ENCODE measurements around the gene GXYLT2. TPM values are rescaled to one million over a fixed set of nuclear protein-coding genes. Genes with fewer than 3 reads are reported as not detected.

Gene GXYLT2
- total RNA-seq, 1 donor from 2014 or later, result 59.7 TPM

DNA sequence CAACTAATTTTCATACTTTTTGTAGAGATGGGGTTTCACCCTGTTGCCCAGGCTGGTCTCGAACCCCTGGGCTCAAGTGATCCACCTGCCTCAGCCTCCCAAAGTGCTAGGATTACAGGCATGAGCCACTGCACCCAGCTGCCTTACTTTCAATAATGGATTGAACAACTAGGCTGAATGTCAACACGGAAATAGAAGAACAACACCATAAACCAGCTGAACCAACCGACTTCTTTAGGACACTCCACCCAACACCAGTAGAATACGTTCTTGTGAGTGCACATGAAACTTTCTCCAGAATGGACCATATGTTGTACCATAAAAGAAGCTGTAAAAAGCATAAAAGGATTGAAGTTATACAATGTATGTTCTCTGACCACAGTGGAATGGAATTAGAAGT lies 42.9 kb downstream of the GXYLT2 start:
- DNase-seq (ENCODE audit: low read depth), result no peak

GRCh38 chr3:72932416-72932815 lies 44.6 kb downstream of the GXYLT2 start:
- DNase-seq (ENCODE audit: low read depth), result peak; percentile 11

- DNase-seq (ENCODE audit: low read depth), result peak; percentile 88
Measured at GRCh38 chr3:72938471-72939265, 50.8 kb downstream of the GXYLT2 start.

DNA sequence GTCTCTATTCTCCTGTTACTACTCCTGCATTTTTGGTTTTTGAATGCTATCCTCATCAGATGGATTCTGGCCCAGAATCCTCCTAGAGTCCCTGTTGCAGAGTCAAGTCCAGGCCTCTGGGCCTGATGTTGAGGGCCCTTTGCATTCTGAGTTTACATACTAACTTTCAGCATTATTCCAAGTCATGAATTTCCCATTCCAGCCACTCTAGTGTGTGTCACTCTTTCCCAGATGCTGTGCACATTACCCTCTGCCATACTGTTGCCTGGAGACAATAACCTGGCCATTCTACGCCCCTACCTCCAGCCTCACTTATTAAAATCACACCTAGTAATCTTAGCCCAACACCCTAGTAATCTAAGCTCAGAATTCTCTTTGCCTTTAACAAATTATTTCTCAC lies 53.4 kb downstream of the GXYLT2 start:
- no peak for DNase-seq (ENCODE audit: low read depth)

DNA sequence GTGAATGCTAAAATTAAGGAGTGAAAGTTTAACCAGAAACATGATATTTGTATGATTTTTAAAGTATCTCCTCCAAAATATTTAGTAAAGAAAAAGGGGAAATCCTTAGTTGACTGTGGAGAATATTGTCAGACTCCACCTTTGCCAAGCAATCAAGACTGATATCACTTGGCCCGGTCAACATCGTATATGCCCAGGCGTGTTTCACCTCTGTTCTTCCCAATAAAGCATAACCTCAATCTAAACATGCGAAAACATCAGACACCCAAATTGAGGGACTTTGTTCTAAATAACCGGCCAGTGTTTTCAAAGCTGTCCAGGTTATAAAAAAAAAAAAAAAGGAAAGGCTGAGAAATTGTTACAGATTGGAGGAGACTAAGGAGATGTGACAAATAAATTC lies 54.6 kb downstream of the GXYLT2 start:
- no peak for DNase-seq (ENCODE audit: low read depth)

- no peak for DNase-seq (ENCODE audit: low read depth)
Measured at GRCh38 chr3:72944696-72945095, 56.9 kb downstream of the GXYLT2 start.

DNA sequence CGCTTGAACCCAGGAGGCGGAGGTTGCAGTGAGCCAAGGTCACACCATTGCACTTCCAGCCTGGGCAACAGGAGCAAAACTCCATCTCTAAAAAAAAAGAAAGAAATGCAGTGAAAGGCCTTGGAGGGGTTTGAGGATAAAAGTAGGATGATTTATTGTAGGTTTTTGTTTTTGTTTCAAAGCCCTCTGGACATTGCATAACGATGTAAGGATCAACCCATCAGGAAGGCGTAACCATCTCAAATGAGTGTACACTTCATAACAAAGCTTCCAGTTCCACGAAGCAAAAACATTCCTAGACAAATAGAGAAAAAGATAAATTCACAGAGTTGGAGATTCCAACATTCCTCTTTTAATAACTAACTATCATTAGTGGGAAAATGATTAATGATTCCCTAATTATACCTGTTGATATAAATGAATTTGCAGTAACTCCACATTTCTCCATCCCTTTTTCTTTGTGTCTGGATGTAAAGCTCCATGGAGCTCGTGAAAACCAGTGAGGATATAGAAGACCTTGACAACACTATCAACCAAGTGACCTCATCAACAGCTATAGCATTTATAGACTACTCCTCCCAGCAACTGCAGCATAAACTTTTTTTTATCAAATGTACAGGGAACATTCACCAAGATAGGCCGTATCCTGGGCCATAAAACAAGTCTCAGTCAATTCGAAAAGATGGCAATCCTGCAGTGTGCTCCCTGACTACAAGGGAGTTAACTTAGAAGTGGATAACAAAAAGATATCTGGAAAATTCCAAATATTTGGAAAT lies 60.1 kb downstream of the GXYLT2 start:
- DNase-seq (ENCODE audit: low read depth), result no peak

DNA sequence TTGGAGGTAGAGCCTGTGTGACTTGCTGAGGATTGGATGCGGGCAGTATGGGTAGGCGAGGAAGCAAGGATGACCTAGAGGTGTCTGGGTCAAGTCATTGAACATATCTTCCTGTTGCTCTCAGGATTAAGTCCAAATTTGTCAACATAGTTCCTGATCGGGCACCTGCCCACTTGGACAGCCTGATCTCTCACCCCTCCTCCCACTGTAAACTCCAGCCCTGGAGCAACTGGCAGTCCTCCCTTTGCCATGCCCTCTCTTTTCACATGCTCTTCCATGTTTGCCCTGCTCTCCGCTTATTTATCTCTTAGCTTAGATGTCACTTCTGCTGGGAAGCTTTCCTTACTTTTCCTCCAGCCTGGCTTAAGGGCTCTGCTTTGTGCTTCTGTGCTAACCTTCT lies 61.2 kb downstream of the GXYLT2 start:
- DNase-seq (ENCODE audit: low read depth), result no peak

GRCh38 chr3:72950372-72950771 lies 62.5 kb downstream of the GXYLT2 start:
- no peak for DNase-seq (ENCODE audit: low read depth)

DNA sequence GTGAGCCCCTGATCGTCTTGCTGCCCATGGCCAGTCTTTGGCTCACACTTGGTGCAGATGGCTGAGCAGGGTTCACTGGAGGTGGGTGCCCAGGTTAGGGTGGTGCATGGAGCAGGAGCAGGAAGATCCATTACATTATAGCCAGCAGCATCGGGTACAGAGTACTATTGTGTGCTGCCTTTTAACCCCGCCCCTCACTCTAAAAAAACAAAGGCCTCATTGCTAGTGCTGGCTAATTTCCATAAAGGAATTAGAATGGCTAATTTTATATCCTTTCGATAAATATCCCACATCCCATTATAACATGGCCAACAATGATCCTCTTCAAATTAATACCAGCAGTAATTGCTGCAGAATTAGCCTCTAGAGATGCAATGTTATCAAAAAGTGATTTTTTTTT lies 63.0 kb downstream of the GXYLT2 start:
- no peak for DNase-seq (ENCODE audit: low read depth)

DNA sequence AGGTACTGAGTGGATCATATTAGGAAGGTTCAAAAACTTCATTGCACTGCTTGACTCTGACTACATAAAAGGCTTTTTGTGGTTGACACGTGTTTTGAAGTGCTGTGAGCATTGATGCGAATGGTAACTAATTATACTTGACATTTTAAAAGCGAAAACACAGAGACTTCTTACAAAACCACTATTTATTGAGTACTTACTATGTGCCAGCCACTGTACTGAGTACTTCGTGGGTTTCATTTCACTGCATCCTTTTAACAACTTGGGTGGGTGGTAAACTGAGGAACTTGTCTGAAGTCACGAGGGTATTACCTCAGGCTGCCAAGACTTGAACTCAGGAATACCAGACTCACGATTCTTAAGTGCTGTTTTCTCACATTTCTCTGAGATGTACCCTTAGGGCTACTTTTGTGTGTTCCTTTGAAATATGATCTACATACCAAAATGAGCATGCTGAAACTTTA lies 63.4 kb downstream of the GXYLT2 start:
- no peak for DNase-seq (ENCODE audit: low read depth)

GRCh38 chr3:72953325-72953956 lies 65.6 kb downstream of the GXYLT2 start:
- DNase-seq (ENCODE audit: low read depth), result no peak

DNA sequence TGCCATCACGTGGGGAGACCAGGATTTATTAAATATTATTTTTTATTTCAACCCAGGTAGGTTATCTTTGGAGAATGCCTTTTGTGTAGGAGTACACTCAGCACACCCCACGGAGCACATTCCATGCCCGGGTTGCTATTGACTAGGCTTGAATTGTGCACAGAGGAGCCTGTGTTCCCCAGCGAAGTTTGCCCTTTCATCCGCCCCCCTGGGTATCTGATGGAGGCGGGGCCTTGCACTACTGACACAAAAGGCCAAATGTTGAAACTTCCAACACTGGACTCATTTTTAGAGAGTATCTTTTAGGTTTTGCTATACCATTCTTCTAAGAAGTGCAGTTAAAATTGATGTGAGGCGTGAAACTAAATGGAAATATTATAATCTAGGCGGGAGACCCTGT lies 69.5 kb downstream of the GXYLT2 start:
- DNase-seq (ENCODE audit: low read depth), result no peak

DNA sequence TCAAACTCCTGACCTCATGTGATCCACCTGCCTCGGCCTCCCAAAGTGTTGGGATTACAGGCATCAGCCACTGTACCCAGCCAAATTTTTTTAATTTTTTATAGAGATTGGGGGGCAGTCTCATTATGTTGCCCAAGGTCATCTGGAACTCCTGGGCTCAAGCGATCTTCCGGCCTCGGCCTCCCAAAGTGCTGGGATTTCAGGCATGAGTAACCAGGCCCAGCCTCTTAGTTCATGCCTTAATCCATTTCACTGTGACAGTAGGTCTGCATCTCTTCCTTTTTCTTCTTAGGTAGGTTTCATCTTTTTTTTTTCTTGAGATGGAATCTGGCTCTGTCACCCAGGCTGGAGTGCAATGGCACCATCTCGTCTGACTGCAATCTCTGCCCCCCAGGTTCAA lies 71.5 kb downstream of the GXYLT2 start:
- no peak for DNase-seq (ENCODE audit: low read depth)

GRCh38 chr3:72960812-72961518 lies 73.1 kb downstream of the GXYLT2 start:
- DNase-seq (ENCODE audit: low read depth), result peak; percentile 64

- DNase-seq (ENCODE audit: low read depth), result no peak
Measured at GRCh38 chr3:72961752-72962151, 73.9 kb downstream of the GXYLT2 start.

GRCh38 chr3:72962317-72962716 lies 74.5 kb downstream of the GXYLT2 start:
- no peak for DNase-seq (ENCODE audit: low read depth)

DNA sequence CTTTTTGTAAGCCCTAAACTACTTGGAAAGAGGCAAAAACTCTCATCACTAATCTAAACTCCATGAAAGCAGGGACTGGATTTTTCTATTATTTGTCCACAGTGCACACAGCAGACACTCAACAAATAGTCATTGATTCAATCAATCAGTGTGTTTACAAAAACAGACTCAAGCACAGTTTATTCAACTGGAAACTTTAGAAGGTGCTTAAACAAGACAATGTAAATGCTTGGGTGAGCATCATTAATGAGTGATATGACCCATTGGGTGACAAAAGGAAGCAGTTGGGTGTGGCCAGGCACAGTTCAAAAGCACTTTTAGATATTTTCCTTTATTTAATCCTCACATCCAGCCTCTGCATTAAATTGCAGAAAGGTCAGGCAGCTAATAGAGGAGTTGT lies 76.8 kb downstream of the GXYLT2 start:
- DNase-seq (ENCODE audit: low read depth), result no peak

DNA sequence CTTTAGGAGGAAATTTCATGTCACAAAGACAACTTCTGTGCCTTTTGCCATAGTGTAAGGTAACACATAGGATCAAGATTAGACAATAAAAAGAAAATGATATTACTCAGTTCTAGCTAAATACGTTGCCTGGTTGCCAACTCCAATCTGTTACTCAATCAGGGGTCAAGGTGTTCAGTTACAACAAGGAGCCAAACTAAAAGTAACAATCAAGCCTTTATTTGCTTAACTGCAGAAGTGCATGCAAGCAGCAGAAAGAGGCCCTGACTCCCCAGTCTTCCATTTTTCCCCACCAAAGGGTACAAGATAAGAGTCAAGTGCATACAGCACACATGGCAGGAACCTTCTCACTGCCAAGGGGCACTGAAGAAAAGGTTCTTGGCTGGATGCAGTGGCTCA lies 80.4 kb downstream of the GXYLT2 start:
- no peak for DNase-seq (ENCODE audit: low read depth)

- DNase-seq (ENCODE audit: low read depth), result no peak
Measured at GRCh38 chr3:72969766-72970165, 81.9 kb downstream of the GXYLT2 start.

- DNase-seq (ENCODE audit: low read depth), result no peak
Measured at GRCh38 chr3:72970942-72971341, 83.1 kb downstream of the GXYLT2 start.

DNA sequence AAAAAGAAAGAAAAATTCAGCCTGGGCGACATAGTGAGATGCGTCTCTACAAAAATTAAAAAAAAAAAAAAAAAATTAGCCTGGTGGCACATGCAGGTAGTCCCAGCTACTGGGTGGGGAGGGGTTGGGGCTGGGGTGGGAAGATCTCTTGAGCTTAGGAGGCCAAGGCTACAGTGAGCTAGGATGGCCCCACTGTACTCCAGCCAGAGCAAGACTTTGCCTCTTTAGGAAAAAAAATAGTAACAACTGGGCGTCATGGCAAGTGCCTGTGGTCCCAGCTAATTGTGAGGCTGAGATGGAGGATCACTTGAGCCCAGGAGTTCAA lies 84.8 kb downstream of the GXYLT2 start:
- DNase-seq (ENCODE audit: low read depth), result no peak

Measured in myocyte (in vitro differentiated cells).